Upper lobe of left lung (tissue), 6 donors: ENCODE measurements around the gene ZNF485. TPM values are rescaled to one million over a fixed set of nuclear protein-coding genes. Genes with fewer than 3 reads are reported as not detected.
A peak's percentile ranks its signal among the peaks of the same experiment; 100 is the strongest.
"Not testable (repeated sequence)": the region's sequence is repeated elsewhere in the genome, so short reads cannot be mapped to it uniquely, and the experiment has no call there.

ENCODE experiments used
- ATAC-seq, 2 donors: fragments of 200-7000 bp; cut with Tn5 transposase; one replicate each; pipeline ENCODE4 v1.9.1; 2022; ENCODE audit warnings: mild to moderate bottlenecking in 2 of 2, moderate library complexity in 2 of 2; ENCODE audit not compliant: low FRiP score in 2 of 2
- DNase-seq, 2 donors: peaks; one replicate each; pipeline ENCODE4 v3.0.0-alpha.2; 2019 to 2020
- H3K27ac ChIP-seq, 4 donors: fragments of 200-600 bp; sonication (generic); one replicate each; pipeline ENCODE4 v1.5.1; 2016 to 2019
- H3K27me3 ChIP-seq, 4 donors: fragments of 200-600 bp; sonication (generic); one replicate each; pipeline ENCODE4 v1.5.1; 2017 to 2019
- H3K36me3 ChIP-seq, 4 donors: fragments of 200-600 bp; sonication (generic); one replicate each; pipeline ENCODE4 v1.5.1; 2016 to 2019
- H3K4me1 ChIP-seq, 4 donors: fragments of 200-600 bp; sonication (generic); one replicate each; pipeline ENCODE4 v1.5.1; 2018 to 2019
- H3K4me3 ChIP-seq, 4 donors: fragments of 200-600 bp; sonication (generic); one replicate each; pipeline ENCODE4 v1.5.1; 2017 to 2019; ENCODE audit warnings: mild to moderate bottlenecking in 2 of 4, moderate library complexity in 1 of 4
- H3K9me3 ChIP-seq, 4 donors: fragments of 200-600 bp; sonication (generic); one replicate each; pipeline ENCODE4 v1.5.1; 2018 to 2019
- CTCF ChIP-seq, 6 experiments: fragments of 450-650 bp in 4 of 6; fragments of 200-600 bp in 2 of 6; sonication (generic) in 2 of 6; IDR thresholded peaks; one replicate each; pipeline ENCODE4 v1.5.1; 2016 to 2019; ENCODE audit warnings: antibody characterized with exemption in 6 of 6
- EP300 ChIP-seq, 4 donors: sonication (generic); formaldehyde crosslinking; IDR thresholded peaks; one replicate each; pipeline ENCODE4 v1.5.1; 2017; ENCODE audit warnings: antibody characterized with exemption in 4 of 4, control low read depth in 2 of 4
- POLR2A ChIP-seq, 4 donors: fragments of 450-650 bp; IDR thresholded peaks; one replicate each; pipeline ENCODE4 v1.5.1; 2016 to 2017; ENCODE audit warnings: antibody characterized with exemption in 4 of 4, mild to moderate bottlenecking in 2 of 4
- POLR2AphosphoS5 ChIP-seq, 2 donors: sonication (generic); formaldehyde crosslinking; IDR thresholded peaks; one replicate each; pipeline ENCODE4 v1.5.1; 2017; ENCODE audit warnings: antibody characterized with exemption in 2 of 2
- WGBS, 2 donors: methylation state at CpG; one replicate each; pipeline ENCODE4 v1.1.5; 2017 to 2018; 5-methylcytosine and 5-hydroxymethylcytosine counted together
- total RNA-seq, 6 donors: library from RNA; depleted of rRNA in 4 of 6; stranded (reverse); fragments of >200 nt in 4 of 6; gene quantifications; one replicate each; pipeline versions ENCODE4 v1.1.0 to v1.2.1, GENCODE V29; 2016 to 2021
- donor health status: DM: no; HTN: no; CAD: no; lungs with moderate emphysema.
- donor health status: DM: no; HTN: yes; CAD: no; lungs with severe emphysema.

ZNF485 gene
- total RNA-seq, 6 donors from 2014 or later = 2.1 to 7.7 (median 3.2) TPM

DNA sequence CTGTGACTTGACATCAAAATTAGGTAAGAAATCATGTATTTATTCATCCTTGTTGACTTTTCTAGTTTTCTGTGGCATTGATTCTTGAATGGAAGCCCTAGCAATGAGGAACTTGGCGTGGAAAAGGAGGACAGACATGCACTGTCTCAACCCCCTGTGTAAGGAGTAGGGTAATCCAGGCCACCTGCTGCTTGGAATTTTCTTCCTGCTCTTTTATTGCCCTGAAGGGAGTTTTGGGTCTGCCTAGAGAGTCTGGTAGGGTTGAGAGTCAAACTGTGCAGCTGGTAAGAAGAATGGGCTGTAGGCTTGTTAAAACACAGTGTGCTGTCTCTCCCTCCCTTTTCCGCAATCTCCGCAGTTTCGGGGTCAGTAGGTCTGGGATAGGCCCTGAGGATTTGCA lies 22.7 kb downstream of the ZNF485 start:
- DNase-seq (no peak), ATAC-seq (no peak)
- H3K9me3 ChIP-seq = peaks cover 0 to 7% (median 0%) of the 10 kb centered on the region in 4 donors
- no peaks in the 10 kb centered on the region for H3K27me3 ChIP-seq
- no peaks in the 10 kb centered on the region for H3K36me3 ChIP-seq
- no peak overlapping the region for H3K4me3 ChIP-seq
- H3K27ac ChIP-seq = no peak overlapping the region
- H3K4me1 ChIP-seq = no peaks in the 10 kb centered on the region
- TF ChIP-seq POLR2AphosphoS5 (IDR thresholded peaks at IDR 0.05) (no peak), POLR2A (IDR thresholded peaks at IDR 0.05) (no peak), EP300 (IDR thresholded peaks at IDR 0.05) (no peak), CTCF (IDR thresholded peaks at IDR 0.05) (no peak)
- WGBS, 2 donors = 86 to 100% methylated on average over 4 of the region's 4 CpGs

- H3K9me3 ChIP-seq = peaks cover 0 to 15% (median 14%) of the 10 kb centered on the region in 4 donors
- not testable (repeated sequence) for H3K27me3 ChIP-seq
These were observed 29.6 kb downstream of the ZNF485 start for GRCh38 chr10:43635816-43636215.

DNA sequence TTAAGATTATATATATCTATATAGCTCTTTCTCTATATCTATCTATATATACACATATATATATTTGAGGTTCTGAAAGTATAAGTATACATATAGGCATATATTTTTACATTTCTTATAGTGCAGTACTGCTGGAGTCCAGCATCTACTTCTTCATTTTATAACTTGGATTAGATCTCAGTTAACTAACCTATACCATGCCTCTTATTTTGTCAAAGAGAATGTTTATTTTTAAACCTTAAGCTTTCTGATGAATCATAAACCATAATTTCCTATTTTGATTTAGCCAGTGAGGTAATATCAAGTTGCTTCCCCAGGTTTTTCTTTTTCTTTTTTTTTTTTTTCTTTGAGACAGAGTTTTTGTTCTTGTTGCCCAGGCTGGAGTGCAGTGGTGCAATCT lies 34.4 kb downstream of the ZNF485 start:
- H3K9me3 ChIP-seq = peaks cover 46 to 61% (median 50%) of the 10 kb centered on the region in 4 donors

More at GRCh38 chr10:43635816-43636215, 29.6 kb downstream of the ZNF485 start:
- not testable (repeated sequence) for ATAC-seq, DNase-seq, H3K4me3 ChIP-seq, H3K36me3 ChIP-seq, H3K27ac ChIP-seq, H3K4me1 ChIP-seq
- WGBS, 2 donors = 45 to 68% methylated on average over 1 of the region's 1 CpG

GRCh38 chr10:43644252-43644651 lies 38.0 kb downstream of the ZNF485 start:
- peaks cover 11 to 42% (median 30%) of the 10 kb centered on the region in 4 donors for H3K36me3 ChIP-seq
- TF ChIP-seq POLR2A (IDR thresholded peaks at IDR 0.05) (no peak), POLR2AphosphoS5 (IDR thresholded peaks at IDR 0.05) (no peak), EP300 (IDR thresholded peaks at IDR 0.05) (no peak), CTCF (IDR thresholded peaks at IDR 0.05) (no peak)
- peaks cover 0 to 11% (median 3%) of the 10 kb centered on the region in 4 donors for H3K4me1 ChIP-seq

More for the DNA sequence above, 34.4 kb downstream of the ZNF485 start:
- no peak for TF ChIP-seq EP300 (IDR thresholded peaks at IDR 0.05)
- no peak for TF ChIP-seq CTCF (IDR thresholded peaks at IDR 0.05)
- TF ChIP-seq POLR2AphosphoS5 (IDR thresholded peaks at IDR 0.05) = no peak
- TF ChIP-seq POLR2A (IDR thresholded peaks at IDR 0.05) = no peak
- H3K4me1 ChIP-seq = no peaks in the 10 kb centered on the region
- no peak overlapping the region for H3K27ac ChIP-seq
- DNase-seq (no peak), ATAC-seq (no peak)
- H3K4me3 ChIP-seq = no peak overlapping the region
- peaks cover 11 to 35% (median 26%) of the 10 kb centered on the region in 4 donors for H3K36me3 ChIP-seq
- no peaks in the 10 kb centered on the region for H3K27me3 ChIP-seq

GRCh38 chr10:43645866-43646265 lies 39.6 kb downstream of the ZNF485 start:
- peaks cover 11 to 42% (median 30%) of the 10 kb centered on the region in 4 donors for H3K36me3 ChIP-seq
- no peak overlapping the region for H3K27ac ChIP-seq
- no peaks in the 10 kb centered on the region for H3K27me3 ChIP-seq
- H3K4me1 ChIP-seq = peaks cover 0 to 14% (median 3%) of the 10 kb centered on the region in 4 donors
- ATAC-seq (no peak), DNase-seq (no peak)
- H3K9me3 ChIP-seq = peaks cover 53 to 61% (median 57%) of the 10 kb centered on the region in 4 donors
- 95 to 97% methylated on average over 4 of the region's 4 CpGs for WGBS, 2 donors
- TF ChIP-seq POLR2A (IDR thresholded peaks at IDR 0.05) = no peak
- TF ChIP-seq POLR2AphosphoS5 (IDR thresholded peaks at IDR 0.05) = no peak
- no peak overlapping the region for H3K4me3 ChIP-seq

More at GRCh38 chr10:43644252-43644651, 38.0 kb downstream of the ZNF485 start:
- 96 to 98% methylated on average over 8 of the region's 8 CpGs for WGBS, 2 donors
- H3K9me3 ChIP-seq = peaks cover 53 to 67% (median 61%) of the 10 kb centered on the region in 4 donors
- no peaks in the 10 kb centered on the region for H3K27me3 ChIP-seq
- H3K4me3 ChIP-seq = no peak overlapping the region
- DNase-seq (no peak), ATAC-seq (no peak)
- H3K27ac ChIP-seq = no peak overlapping the region

DNA sequence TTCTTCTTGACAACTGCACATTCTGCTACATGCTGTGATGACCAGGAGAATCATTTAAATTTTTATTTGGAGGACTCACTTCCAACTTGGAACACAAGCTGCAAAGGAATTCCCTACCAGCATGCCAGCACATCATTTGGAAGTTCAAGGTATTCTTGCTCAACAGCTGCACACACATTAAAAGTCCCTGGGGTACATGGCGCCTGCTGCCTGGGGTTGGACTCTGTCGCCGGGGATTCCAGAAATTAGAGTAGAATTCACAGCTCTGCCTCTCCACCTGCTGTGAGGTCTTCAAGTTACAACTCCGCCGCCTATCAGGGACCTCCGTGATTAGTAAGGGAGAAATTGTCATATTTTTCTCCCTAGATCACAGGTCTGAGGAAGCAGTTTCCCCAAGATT lies 41.3 kb downstream of the ZNF485 start:
- TF ChIP-seq POLR2AphosphoS5 (IDR thresholded peaks at IDR 0.05) (no peak), POLR2A (IDR thresholded peaks at IDR 0.05) (no peak), EP300 (IDR thresholded peaks at IDR 0.05) (no peak)
- WGBS, 2 donors = 96 to 98% methylated on average over 6 of the region's 6 CpGs
- peaks cover 11 to 37% (median 30%) of the 10 kb centered on the region in 4 donors for H3K36me3 ChIP-seq
- H3K27me3 ChIP-seq = no peaks in the 10 kb centered on the region
- ATAC-seq (no peak), DNase-seq (no peak)
- peak overlapping the region in 2 of 4 donors; percentile 83 to 87 for H3K4me3 ChIP-seq
- H3K9me3 ChIP-seq = peaks cover 37 to 45% (median 41%) of the 10 kb centered on the region in 4 donors
- no peak overlapping the region for H3K27ac ChIP-seq
- peaks cover 0 to 14% (median 3%) of the 10 kb centered on the region in 4 donors for H3K4me1 ChIP-seq
